Femur (tissue), 1 donor: Measurements from ENCODE around the gene CCSAP.
"Not testable (repeated sequence)": the region's sequence is repeated elsewhere in the genome, so short reads cannot be mapped to it uniquely, and the experiment has no call there.

ENCODE experiments used
- DNase-seq: peaks from one replicate; pipeline ENCODE4 v3.0.0-alpha.2; 2017

Gene CCSAP

GRCh38 chr1:229325401-229325800, 17.4 kb downstream of the CCSAP start:
- DNase-seq: no peak

GRCh38 chr1:229323885-229324553, 18.8 kb downstream of the CCSAP start:
- DNase-seq: no peak

GRCh38 chr1:229323201-229323600, 19.6 kb downstream of the CCSAP start:
- DNase-seq: no peak

GRCh38 chr1:229319487-229319886, 23.4 kb downstream of the CCSAP start:
- no peak for DNase-seq

- DNase-seq: no peak
These were observed 24.8 kb downstream of the CCSAP start for GRCh38 chr1:229318056-229318455.

GRCh38 chr1:229316166-229316565, 26.7 kb downstream of the CCSAP start:
- no peak for DNase-seq

GRCh38 chr1:229310833-229311232, 32.0 kb downstream of the CCSAP start:
- DNase-seq: peak; percentile 44

GRCh38 chr1:229309684-229310083, 33.2 kb downstream of the CCSAP start:
- DNase-seq: no peak

- no peak for DNase-seq
These were observed 33.8 kb downstream of the CCSAP start for GRCh38 chr1:229309074-229309473.

- no peak for DNase-seq
These were observed 37.5 kb downstream of the CCSAP start for GRCh38 chr1:229305392-229305791.

GRCh38 chr1:229303855-229304254, 39.0 kb downstream of the CCSAP start:
- no peak for DNase-seq

GRCh38 chr1:229302740-229303139, 40.1 kb downstream of the CCSAP start:
- DNase-seq: no peak

- DNase-seq: no peak
These were observed 42.6 kb downstream of the CCSAP start for GRCh38 chr1:229300099-229300757.

GRCh38 chr1:229298887-229299503, 43.9 kb downstream of the CCSAP start:
- DNase-seq: no peak

GRCh38 chr1:229298420-229298819, 44.4 kb downstream of the CCSAP start:
- no peak for DNase-seq

GRCh38 chr1:229297746-229298145, 45.1 kb downstream of the CCSAP start:
- DNase-seq: no peak

- no peak for DNase-seq
These were observed 46.3 kb downstream of the CCSAP start for GRCh38 chr1:229296541-229296941.

- no peak for DNase-seq
These were observed 47.1 kb downstream of the CCSAP start for GRCh38 chr1:229295745-229296144.

GRCh38 chr1:229293528-229294204, 49.2 kb downstream of the CCSAP start:
- DNase-seq: no peak

GRCh38 chr1:229291686-229292085, 51.2 kb downstream of the CCSAP start:
- not testable (repeated sequence) for DNase-seq

GRCh38 chr1:229288516-229288915, 54.3 kb downstream of the CCSAP start:
- no peak for DNase-seq

GRCh38 chr1:229287267-229287666, 55.6 kb downstream of the CCSAP start:
- no peak for DNase-seq

GRCh38 chr1:229286099-229286766, 56.6 kb downstream of the CCSAP start:
- DNase-seq: no peak
